HG02840 (cell line): ENCODE results near the gene UBB.

ENCODE experiments used
- ATAC-seq: cut with Tn5 transposase; IDR thresholded peaks from one replicate; pipeline ENCODE4 v1.9.1; 2021; ENCODE audit warnings: mild to moderate bottlenecking, moderate library complexity, moderate number of reproducible peaks; ENCODE audit not compliant: unreplicated experiment, low FRiP score

The UBB gene

DNA sequence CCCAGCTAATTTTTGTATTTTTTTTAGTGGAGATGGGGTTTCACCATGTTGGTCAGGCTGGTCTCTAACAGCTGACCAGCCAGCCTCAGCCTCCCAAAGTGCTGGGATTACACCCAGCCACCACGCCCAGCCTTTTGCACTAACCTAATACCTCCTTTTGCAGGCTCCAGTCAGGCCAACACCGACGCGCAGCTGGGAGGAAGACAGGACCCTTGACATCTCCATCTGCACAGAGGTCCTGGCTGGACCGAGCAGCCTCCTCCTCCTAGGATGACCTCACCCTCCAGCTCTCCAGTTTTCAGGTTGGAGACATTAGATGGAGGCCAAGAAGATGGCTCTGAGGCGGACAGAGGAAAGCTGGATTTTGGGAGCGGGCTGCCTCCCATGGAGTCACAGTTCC, 36.5 kb downstream of the UBB start:
- no peak for ATAC-seq

DNA sequence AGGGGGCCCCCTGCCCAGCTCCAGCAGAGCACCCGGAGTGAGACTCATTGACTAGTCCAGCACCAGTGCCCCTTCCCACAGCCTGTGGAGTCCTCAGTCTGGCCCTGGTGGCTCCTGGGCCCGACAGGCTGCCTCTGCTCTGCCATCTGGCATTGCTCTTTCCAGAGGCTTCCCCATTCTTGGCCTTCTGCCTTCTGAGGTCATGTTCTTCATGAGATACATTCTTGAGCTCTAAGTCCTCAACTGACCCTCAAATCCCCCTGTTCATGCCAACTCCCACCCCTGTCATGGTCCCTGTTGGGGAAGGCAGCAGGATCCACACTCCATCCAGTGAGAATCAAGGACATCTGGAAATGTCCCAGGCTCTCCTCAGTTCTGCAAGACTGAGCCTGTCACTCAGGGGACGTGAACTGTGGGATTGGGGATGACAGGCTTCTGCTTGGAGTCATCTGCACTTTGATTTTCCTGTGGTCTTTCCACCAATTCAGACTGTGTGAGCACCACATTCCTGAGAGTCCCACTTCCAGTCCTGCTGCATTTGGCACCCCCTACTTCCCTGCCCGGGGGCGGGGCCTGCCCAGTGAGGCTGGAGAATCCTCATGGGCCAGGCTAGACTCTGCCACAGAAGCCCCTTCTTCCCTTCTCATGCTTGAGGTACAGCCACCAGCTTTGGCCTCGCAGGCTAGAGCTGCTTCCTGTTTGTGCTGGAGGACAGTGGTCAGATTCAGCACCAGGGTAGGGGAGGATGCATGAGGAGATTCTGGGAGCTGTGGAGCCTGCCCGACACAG, 37.2 kb downstream of the UBB start:
- ATAC-seq, result no peak

DNA sequence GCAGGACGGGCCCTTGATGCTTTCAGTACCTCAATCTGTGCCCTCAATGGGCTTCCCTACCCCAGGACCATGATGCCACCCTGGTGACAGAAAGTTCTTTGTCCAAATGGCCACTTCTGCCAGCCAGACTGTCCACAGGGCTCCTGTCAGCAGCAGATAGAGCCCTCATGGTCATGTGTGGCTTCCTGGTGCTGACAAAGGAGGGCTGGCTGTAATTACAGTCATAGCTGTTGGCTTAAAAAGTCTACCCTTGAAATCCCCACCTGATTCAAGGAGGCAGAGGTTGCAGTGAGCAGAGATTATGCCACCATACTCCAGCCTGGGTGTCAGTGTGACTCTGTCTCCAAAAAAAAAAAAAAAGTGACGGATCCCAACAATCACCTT, 37.8 kb downstream of the UBB start:
- ATAC-seq, result no peak

DNA sequence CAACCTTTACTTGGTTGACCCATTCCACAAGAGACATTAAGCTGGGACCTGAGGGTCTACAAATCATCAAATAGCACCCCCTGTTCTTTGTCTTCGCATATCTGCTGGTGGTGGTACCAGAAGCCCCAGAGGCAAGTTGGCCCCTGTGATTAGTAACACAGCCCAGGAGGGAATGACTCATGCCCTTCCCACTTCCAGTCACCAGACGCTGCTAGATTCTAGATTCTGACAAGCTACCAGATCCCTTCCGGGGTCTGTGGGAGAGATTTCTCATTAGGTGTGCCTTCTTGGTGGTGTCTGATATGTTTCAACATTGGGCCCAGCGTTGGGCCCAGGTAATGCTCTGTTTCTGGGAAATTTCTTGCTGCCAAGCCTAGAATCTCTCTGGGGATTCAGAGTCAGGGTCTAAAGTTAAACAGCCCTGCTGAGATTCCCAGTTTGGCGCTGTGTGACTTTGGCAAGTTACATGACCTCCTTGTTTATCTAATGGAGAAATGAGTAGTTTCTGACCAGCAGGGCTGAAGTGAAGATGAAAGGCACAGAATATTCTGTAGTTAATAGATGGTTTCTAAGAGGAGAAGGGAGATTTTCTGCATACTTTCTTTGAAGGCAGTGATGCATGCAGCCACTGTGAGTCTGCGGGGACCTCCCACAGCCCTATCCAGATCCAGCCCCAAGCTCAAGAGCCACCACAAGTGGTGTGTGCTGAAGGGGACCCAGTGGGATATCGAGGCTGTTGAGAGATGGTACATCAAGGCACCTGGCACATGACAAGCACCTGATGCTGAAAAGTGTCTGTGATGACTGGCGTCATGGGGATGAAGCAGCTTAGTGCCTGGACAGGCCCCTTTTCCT, 38.4 kb downstream of the UBB start:
- ATAC-seq, result peak; percentile 33

DNA sequence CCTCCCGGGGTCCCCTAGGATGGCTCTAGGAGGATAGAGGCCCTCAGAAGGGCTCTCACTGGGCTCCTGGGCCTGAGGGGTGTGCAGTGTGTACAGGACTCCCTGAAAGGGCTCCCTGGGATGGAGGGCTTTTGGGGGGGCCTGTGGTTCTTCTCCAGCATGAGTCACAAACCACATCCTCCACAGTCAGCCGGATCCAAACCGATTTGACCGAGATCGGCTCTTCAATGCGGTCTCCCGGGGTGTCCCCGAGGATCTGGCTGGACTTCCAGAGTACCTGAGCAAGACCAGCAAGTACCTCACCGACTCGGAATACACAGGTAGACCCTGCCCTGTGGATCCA, 39.0 kb downstream of the UBB start:
- no peak for ATAC-seq

DNA sequence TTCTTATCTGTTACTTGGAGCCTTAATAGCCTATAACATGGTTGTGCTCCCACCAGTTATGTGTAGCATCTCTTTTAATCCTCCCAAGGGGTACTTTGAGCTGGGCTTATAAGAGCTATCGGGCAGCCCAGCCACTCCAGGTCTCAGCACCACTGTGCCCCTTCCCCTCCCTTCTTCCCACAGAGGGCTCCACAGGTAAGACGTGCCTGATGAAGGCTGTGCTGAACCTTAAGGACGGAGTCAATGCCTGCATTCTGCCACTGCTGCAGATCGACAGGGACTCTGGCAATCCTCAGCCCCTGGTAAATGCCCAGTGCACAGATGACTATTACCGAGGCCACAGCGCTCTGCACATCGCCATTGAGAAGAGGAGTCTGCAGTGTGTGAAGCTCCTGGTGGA, 41.5 kb downstream of the UBB start:
- ATAC-seq, result no peak

DNA sequence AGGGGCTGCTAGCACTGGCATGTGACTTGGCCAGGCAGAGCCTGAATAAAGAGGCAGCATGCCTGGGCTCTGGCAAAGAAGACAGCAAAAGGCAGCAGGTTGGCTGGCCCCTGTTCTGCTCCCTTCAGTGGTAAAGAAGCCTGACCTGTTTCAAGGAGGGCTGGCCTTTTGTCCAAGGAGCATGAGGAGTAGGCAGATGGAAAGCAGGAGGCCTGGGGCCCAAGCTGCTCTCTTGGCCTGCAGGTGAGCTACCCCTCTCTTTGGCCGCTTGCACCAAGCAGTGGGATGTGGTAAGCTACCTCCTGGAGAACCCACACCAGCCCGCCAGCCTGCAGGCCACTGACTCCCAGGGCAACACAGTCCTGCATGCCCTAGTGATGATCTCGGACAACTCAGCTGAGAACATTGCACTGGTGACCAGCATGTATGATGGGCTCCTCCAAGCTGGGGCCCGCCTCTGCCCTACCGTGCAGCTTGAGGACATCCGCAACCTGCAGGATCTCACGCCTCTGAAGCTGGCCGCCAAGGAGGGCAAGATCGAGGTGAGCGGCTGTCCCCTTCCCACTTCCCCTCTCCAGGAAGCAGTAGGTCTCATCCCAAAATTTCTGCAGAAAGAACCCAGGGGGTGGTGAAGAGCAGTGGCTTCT, 42.5 kb downstream of the UBB start:
- no peak for ATAC-seq

DNA sequence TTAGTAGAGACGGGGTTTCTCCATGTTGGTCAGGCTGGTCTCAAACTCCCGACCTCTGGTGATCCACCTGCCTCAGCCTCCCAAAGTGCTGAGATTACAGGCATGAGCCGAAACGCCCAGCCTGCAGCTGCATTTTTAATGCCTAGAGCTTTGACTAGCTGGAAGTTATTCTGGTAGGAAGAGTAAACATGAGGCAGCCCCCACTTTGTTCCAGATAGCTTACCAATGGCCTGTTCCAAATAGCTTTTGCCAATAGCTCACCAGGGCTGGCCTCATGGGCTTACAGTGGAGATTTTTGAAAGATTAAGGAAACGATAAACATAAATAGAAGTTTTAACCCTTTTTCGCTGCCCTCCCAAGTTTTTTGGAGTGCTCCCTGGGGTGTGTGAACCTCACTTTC, 44.3 kb downstream of the UBB start:
- ATAC-seq, result no peak

DNA sequence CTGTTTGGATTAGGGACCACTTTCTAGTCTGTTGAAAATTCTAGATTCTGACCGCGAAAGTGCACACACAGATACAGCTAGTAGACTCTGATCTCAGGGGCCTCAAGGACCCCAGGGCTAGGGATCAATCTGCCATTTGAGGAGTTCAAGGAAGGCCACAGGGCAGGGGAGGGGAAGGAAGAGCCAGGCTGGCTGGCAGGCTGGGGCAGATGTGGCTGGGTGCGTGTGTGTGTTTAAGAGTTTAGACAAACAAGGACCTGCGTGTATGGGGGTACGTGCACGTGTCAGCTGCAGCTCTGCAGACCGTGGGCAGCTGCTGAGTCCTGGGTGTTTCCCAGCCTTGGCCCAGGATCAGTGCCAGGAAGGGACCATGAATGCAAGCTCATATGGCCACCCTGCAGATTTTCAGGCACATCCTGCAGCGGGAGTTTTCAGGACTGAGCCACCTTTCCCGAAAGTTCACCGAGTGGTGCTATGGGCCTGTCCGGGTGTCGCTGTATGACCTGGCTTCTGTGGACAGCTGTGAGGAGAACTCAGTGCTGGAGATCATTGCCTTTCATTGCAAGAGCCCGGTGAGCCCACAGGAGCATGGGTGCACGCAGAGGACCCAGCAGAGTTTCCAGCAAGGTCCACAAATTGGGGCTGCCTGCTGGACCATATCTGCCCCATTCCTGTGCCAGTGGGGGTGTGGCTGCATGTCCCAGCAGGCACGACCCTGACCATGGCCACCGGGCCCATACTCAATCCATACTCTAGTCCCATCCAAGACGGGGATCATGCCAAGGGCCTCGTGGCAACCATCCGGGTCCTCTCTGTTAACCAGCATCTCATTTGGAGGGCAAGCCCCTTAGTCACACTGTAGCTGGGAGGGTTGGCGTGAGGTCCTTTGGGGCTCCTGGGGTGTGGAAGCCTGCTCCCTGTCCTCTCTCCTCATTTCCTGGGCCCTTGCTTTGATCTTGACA, 45.1 kb downstream of the UBB start:
- no peak for ATAC-seq

DNA sequence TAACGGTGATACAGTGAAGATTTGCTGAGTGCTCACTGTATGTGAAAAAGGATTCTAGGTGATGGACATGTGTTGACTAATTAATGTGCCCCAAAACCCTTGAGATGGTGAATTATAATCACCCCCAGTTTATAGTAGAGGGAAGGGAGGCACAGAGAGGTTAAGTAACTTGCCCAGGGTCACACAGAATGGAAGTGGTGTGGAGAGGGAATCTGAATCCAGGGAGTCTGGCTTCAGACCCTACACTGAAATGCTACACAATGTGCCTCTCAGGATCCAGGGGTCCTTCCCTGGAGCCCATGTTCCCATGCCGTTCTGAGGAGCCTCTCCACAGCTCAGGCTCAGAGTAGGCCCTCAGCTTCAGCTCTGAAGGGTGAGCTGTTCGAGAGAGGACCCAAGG, 46.1 kb downstream of the UBB start:
- no peak for ATAC-seq

DNA sequence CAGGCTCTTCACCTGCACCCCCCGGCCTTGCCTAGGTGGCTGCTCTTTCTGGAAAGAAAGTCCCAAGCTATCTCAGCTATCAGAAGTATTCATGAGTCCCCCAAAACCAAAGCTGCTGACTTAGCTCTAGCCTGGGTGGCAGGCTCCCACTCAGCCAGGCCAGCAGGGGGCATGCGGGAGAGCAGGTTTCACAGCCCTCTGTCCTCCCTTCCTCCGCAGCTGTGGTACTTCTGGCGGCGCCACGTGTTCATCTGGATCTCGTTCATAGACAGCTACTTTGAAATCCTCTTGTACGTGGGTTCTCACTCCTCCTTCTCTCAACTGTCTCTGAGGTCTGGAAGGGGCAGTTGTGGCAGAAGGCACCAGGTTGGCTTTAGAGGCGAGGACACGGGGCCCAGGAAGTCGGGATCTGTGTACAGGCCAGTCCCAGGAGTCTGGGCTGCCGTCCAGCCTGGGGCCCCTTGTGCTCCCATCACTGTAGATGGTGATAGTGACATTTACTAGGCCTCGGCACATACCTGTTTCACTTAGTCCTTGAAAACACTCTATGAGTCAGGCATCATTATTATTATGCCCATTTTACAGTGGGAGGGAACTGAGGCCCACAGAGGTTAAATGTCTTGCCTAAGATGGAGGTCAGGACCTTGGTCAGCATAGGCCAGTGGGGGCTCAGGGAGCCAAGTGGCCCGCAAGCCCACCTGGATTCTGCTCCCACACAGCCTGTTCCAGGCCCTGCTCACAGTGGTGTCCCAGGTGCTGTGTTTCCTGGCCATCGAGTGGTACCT, 47.4 kb downstream of the UBB start:
- ATAC-seq, result no peak

DNA sequence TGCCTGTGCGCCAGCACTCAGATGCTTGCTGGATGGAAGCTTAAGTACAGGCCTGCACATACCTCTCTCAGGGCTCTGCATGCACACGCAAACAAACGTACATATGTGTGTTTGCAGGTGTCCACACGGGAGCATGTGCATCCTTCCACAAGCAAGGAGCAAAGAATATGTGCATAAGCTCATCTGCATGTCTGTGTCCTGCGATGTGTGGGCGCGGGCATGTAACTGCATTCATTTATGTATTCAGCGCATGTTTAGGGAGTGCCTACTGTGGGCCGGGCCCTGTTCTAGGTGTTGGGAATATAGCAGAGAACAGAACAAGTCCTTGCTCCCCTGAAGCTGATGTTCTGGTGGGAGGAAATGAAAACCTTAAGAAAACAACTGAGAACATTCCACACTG, 48.2 kb downstream of the UBB start:
- no peak for ATAC-seq

DNA sequence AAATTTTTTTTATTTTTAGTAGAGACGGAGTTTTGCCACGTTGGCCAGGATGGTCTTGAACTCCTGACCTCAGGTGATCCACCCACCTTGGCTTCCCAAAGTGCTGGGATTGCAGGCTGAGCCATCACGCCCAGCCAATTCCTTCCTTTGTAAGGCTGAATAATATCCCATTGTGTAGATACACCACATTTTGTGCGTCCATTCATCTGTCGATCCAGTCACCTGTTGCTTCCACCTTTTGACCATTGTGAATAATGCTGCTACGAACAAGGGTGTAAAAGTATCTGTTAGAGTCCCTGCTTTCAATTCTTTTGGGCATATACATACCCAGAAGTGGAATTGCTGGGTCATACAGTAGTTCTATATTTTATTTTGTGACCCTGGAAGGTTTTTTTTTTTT, 49.8 kb downstream of the UBB start:
- no peak for ATAC-seq

DNA sequence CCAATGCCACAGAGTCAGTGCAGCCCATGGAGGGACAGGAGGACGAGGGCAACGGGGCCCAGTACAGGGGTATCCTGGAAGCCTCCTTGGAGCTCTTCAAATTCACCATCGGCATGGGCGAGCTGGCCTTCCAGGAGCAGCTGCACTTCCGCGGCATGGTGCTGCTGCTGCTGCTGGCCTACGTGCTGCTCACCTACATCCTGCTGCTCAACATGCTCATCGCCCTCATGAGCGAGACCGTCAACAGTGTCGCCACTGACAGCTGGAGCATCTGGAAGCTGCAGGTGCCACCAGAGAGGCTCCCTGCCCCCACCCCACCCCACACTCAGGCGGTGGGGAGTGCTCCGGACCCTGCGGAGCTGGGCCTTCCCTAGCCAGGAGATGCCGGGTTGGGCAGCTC, 51.1 kb downstream of the UBB start:
- no peak for ATAC-seq
